K562 (cell line): ENCODE results near the gene NR1D1. TPM values are rescaled to one million over a fixed set of nuclear protein-coding genes. Genes with fewer than 3 reads are reported as not detected.
A peak's percentile ranks its signal among the peaks of the same experiment; 100 is the strongest.

ENCODE experiments used
- AFF4 ChIP-seq: sonication (generic); formaldehyde crosslinking; IDR thresholded peaks from 2 replicates; pipeline ENCODE4 v1.8.0; 2023; ENCODE audit warnings: mild to moderate bottlenecking, missing genetic modification reagents
- CBX2 ChIP-seq: fragments of 200-600 bp; sonication (generic); IDR thresholded peaks from one replicate; pipeline ENCODE4 v1.6.1; 2012; ENCODE audit warnings: mild to moderate bottlenecking, low read length, inconsistent platforms; ENCODE audit not compliant: insufficient read depth, poor library complexity, severe bottlenecking
- MAFG ChIP-seq: fragments of 450-650 bp; conservative IDR thresholded peaks from 2 replicates; pipeline ENCODE4 v1.6.1; 2016; ENCODE audit warnings: missing genetic modification characterization, missing compliant biosample characterization
- SMC3 ChIP-seq: conservative IDR thresholded peaks from 2 replicates; pipeline ENCODE4 v1.6.1; 2011; ENCODE audit warnings: low read depth, low read length, improper control_type of control experiment; ENCODE audit not compliant: insufficient read depth
- ZBTB7A ChIP-seq: IDR thresholded peaks from 2 replicates; pipeline ENCODE4 v1.6.1; 2011; ENCODE audit warnings: low read depth, mild to moderate bottlenecking, low read length, moderate library complexity, borderline replicate concordance; ENCODE audit not compliant: control insufficient read depth
- ZFPM2 ChIP-seq: fragments of 250-450 bp; sonication (Bioruptor Pico); IDR thresholded peaks from 2 replicates; pipeline ENCODE4 v1.5.1; 2022; ENCODE audit warnings: mild to moderate bottlenecking
- ZNF175 ChIP-seq: fragments of 200-800 bp; sonication (Bioruptor generic); IDR thresholded peaks from 2 replicates; pipeline ENCODE4 v1.6.1; 2016; ENCODE audit warnings: low read depth, mild to moderate bottlenecking, missing genetic modification characterization, missing compliant biosample characterization
- polyA plus RNA-seq, 8 experiments: library from polyadenylated mRNA; depleted of rRNA in 4 of 8; stranded (reverse) in 5 of 8; unstranded in 3 of 8; fragments of >200 nt; fragmentation: Nextera tagmentation in 2 of 8; fragmentation: Illumina TruSeq in 1 of 8; extraction: Ambion mirVana in 2 of 8; extraction: Trizol in 1 of 8; gene quantifications; 2 replicates each; pipeline versions ENCODE4 v1.2.1 to v1.2.3, GENCODE V29; 2011 to 2014; ENCODE audit warnings: inconsistent platforms in 1 of 8, missing spikeins in 1 of 8
- total RNA-seq, 7 experiments: library from RNA; depleted of rRNA in 6 of 7; stranded (reverse); fragments of >200 nt in 6 of 7; fragmentation: Illumina TruSeq in 2 of 7; extraction: Trizol in 2 of 7; gene quantifications; 2 replicates each; pipeline versions ENCODE4 v1.2.1 to v1.2.3, GENCODE V29; 2011 to 2021; ENCODE audit warnings: low replicate concordance in 1 of 7
- TF ChIP-seq, protein P1 (sequence below), 2 experiments: fragments of 450-650 bp in 1 of 2; sonication (generic) in 1 of 2; formaldehyde crosslinking in 1 of 2; IDR thresholded peaks; 2 replicates each; pipeline versions ENCODE4 v1.7.1 to v1.9.0; 2016 to 2022; ENCODE audit warnings: inconsistent platforms in 1 of 2, mild to moderate bottlenecking in 1 of 2, missing genetic modification reagents in 1 of 2
- TF ChIP-seq, protein P2 (sequence below), 2 experiments: fragments of 150-350 bp in 1 of 2; IDR thresholded peaks; 2 replicates each; pipeline ENCODE4 v1.6.1; 2012 to 2016; ENCODE audit warnings: low read depth in 2 of 2, low read length in 2 of 2, mild to moderate bottlenecking in 1 of 2, moderate library complexity in 1 of 2

Gene NR1D1
- total and polyA plus RNA-seq, 9 of the 15 experiments (the other 6 are each of a cell fraction or from before 2014, with no cell fraction given): 0.25 to 7.7 (median 0.65) TPM

GRCh38 chr17:40063187-40063771 is 37.1 kb downstream of the NR1D1 start (continued):
- TF ChIP-seq, protein P1, sequence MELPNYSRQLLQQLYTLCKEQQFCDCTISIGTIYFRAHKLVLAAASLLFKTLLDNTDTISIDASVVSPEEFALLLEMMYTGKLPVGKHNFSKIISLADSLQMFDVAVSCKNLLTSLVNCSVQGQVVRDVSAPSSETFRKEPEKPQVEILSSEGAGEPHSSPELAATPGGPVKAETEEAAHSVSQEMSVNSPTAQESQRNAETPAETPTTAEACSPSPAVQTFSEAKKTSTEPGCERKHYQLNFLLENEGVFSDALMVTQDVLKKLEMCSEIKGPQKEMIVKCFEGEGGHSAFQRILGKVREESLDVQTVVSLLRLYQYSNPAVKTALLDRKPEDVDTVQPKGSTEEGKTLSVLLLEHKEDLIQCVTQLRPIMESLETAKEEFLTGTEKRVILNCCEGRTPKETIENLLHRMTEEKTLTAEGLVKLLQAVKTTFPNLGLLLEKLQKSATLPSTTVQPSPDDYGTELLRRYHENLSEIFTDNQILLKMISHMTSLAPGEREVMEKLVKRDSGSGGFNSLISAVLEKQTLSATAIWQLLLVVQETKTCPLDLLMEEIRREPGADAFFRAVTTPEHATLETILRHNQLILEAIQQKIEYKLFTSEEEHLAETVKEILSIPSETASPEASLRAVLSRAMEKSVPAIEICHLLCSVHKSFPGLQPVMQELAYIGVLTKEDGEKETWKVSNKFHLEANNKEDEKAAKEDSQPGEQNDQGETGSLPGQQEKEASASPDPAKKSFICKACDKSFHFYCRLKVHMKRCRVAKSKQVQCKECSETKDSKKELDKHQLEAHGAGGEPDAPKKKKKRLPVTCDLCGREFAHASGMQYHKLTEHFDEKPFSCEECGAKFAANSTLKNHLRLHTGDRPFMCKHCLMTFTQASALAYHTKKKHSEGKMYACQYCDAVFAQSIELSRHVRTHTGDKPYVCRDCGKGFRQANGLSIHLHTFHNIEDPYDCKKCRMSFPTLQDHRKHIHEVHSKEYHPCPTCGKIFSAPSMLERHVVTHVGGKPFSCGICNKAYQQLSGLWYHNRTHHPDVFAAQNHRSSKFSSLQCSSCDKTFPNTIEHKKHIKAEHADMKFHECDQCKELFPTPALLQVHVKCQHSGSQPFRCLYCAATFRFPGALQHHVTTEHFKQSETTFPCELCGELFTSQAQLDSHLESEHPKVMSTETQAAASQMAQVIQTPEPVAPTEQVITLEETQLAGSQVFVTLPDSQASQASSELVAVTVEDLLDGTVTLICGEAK (IDR thresholded peaks at IDR 0.05): peak; percentile 46
- TF ChIP-seq, protein P1 (CRISPR knock-in tag; IDR thresholded peaks at IDR 0.05): no peak
- TF ChIP-seq MAFG (tag): no peak
- no peak for TF ChIP-seq SMC3
- no peak for TF ChIP-seq ZFPM2 (CRISPR knock-in tag)
- peak; percentile 65; the same call in 1 of the 2 replicates for TF ChIP-seq ZBTB7A
- no peak for TF ChIP-seq AFF4
- no peak for TF ChIP-seq CBX2
- TF ChIP-seq, protein P2, sequence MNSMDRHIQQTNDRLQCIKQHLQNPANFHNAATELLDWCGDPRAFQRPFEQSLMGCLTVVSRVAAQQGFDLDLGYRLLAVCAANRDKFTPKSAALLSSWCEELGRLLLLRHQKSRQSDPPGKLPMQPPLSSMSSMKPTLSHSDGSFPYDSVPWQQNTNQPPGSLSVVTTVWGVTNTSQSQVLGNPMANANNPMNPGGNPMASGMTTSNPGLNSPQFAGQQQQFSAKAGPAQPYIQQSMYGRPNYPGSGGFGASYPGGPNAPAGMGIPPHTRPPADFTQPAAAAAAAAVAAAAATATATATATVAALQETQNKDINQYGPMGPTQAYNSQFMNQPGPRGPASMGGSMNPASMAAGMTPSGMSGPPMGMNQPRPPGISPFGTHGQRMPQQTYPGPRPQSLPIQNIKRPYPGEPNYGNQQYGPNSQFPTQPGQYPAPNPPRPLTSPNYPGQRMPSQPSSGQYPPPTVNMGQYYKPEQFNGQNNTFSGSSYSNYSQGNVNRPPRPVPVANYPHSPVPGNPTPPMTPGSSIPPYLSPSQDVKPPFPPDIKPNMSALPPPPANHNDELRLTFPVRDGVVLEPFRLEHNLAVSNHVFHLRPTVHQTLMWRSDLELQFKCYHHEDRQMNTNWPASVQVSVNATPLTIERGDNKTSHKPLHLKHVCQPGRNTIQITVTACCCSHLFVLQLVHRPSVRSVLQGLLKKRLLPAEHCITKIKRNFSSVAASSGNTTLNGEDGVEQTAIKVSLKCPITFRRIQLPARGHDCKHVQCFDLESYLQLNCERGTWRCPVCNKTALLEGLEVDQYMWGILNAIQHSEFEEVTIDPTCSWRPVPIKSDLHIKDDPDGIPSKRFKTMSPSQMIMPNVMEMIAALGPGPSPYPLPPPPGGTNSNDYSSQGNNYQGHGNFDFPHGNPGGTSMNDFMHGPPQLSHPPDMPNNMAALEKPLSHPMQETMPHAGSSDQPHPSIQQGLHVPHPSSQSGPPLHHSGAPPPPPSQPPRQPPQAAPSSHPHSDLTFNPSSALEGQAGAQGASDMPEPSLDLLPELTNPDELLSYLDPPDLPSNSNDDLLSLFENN (IDR thresholded peaks at IDR 0.05; ENCODE audit: low read depth in 2 of 2, low read length in 2 of 2): no peak
- 0 out of 2 replicates have a peak, but pooled peaks have one; percentile 26 for TF ChIP-seq ZNF175 (CRISPR knock-in tag)
